DOHH2 (cell line): ENCODE results near the gene LRIG2.

Source experiments
- H3F3A ChIP-seq: fragments of 200-600 bp; sonication (generic), shearing (Covaris generic); 2 replicates; pipeline ENCODE4 v1.6.0; 2016; ENCODE audit warnings: antibody characterized with exemption, mild to moderate bottlenecking; ENCODE audit not compliant: control insufficient read depth, insufficient read depth
- H3K27ac ChIP-seq: fragments of 200-600 bp; sonication (generic); 2 replicates; pipeline ENCODE4 v1.5.1; 2014; ENCODE audit warnings: low read depth, mild to moderate bottlenecking, low read length, moderate library complexity
- H3K27me3 ChIP-seq: fragments of 200-600 bp; sonication (generic); 2 replicates; pipeline ENCODE4 v1.6.1; 2014; ENCODE audit warnings: mild to moderate bottlenecking, low read length, mixed read lengths; ENCODE audit not compliant: control insufficient read depth
- H3K36me3 ChIP-seq: fragments of 200-600 bp; sonication (generic); 2 replicates; pipeline ENCODE4 v1.6.1; 2014; ENCODE audit warnings: mild to moderate bottlenecking, low read length, moderate library complexity, mixed read lengths; ENCODE audit not compliant: control insufficient read depth
- H3K4me1 ChIP-seq: fragments of 200-600 bp; sonication (generic); 2 replicates; pipeline ENCODE4 v1.6.1; 2014; ENCODE audit warnings: mild to moderate bottlenecking, low read length, mixed read lengths; ENCODE audit not compliant: control insufficient read depth
- H3K4me2 ChIP-seq: fragments of 200-600 bp; sonication (generic); 2 replicates; pipeline ENCODE4 v1.6.0; 2014; ENCODE audit warnings: mild to moderate bottlenecking, low read length, moderate library complexity
- H3K4me3 ChIP-seq: fragments of 200-600 bp; sonication (generic); 2 replicates; pipeline ENCODE4 v1.5.1; 2014; ENCODE audit warnings: mild to moderate bottlenecking, low read length, mixed read lengths
- H3K79me2 ChIP-seq: fragments of 200-600 bp; sonication (generic); 2 replicates; pipeline ENCODE4 v1.6.1; 2014; ENCODE audit warnings: mild to moderate bottlenecking, low read length, mixed read lengths; ENCODE audit not compliant: control insufficient read depth
- H3K9me2 ChIP-seq: fragments of 200-600 bp; sonication (generic); replicated peaks from 2 replicates; pipeline ENCODE4 v1.6.1; 2014; ENCODE audit warnings: mild to moderate bottlenecking, low read length, mixed read lengths; ENCODE audit not compliant: control insufficient read depth
- H3K9me3 ChIP-seq: fragments of 200-600 bp; sonication (generic); 2 replicates; pipeline ENCODE4 v1.6.1; 2014; ENCODE audit warnings: antibody characterized with exemption, low read length, mixed read lengths; ENCODE audit not compliant: control insufficient read depth, insufficient read depth
- H4K20me1 ChIP-seq: fragments of 200-600 bp; sonication (generic); 2 replicates; pipeline ENCODE4 v1.6.0; 2014; ENCODE audit warnings: low read depth, mild to moderate bottlenecking, antibody characterized with exemption, low read length, moderate library complexity; ENCODE audit not compliant: control insufficient read depth, insufficient read depth
- CTCF ChIP-seq: fragments of 200-600 bp; sonication (generic); IDR thresholded peaks from one replicate; pipeline ENCODE4 v1.5.1; 2014; ENCODE audit warnings: antibody characterized with exemption, mild to moderate bottlenecking, low read depth, low read length; ENCODE audit not compliant: poor library complexity, severe bottlenecking
- EZH2phosphoT487 ChIP-seq: fragments of 200-600 bp; sonication (generic); IDR thresholded peaks from 2 replicates; pipeline ENCODE4 v1.6.1; 2017; ENCODE audit warnings: borderline replicate concordance, mild to moderate bottlenecking, antibody characterized with exemption, low read length, moderate library complexity, mixed read lengths

The LRIG2 gene

GRCh38 chr1:113124366-113124765 lies 51.4 kb downstream of the LRIG2 start:
- Histone ChIP-seq H3K9me3 (no peaks in the 10 kb centered on the region), H3K9me2 (no peaks in the 10 kb centered on the region), H3F3A (no peaks in the 10 kb centered on the region), H3K4me1 (no peaks in the 10 kb centered on the region), H3K4me3 (no peak overlapping the region), H3K27me3 (no peaks in the 10 kb centered on the region), H3K36me3 (peaks cover 51% of the 10 kb centered on the region), H4K20me1 (no peaks in the 10 kb centered on the region), H3K79me2 (no peaks in the 10 kb centered on the region), H3K27ac (no peak overlapping the region), H3K4me2 (no peak overlapping the region)
- TF ChIP-seq CTCF (no peak), EZH2phosphoT487 (no peak)

- TF ChIP-seq EZH2phosphoT487 (no peak), CTCF (no peak)
- Histone ChIP-seq H3K27me3 (no peaks in the 10 kb centered on the region), H3K9me2 (no peaks in the 10 kb centered on the region), H3K79me2 (no peaks in the 10 kb centered on the region), H3K36me3 (peaks cover 46% of the 10 kb centered on the region), H3K4me1 (no peaks in the 10 kb centered on the region), H3K9me3 (no peaks in the 10 kb centered on the region), H3K4me2 (no peak overlapping the region), H3K27ac (no peak overlapping the region), H3K4me3 (no peak overlapping the region), H3F3A (no peaks in the 10 kb centered on the region), H4K20me1 (no peaks in the 10 kb centered on the region)
Observed at GRCh38 chr1:113125517-113125916, 52.5 kb downstream of the LRIG2 start.

GRCh38 chr1:113126207-113126606 lies 53.2 kb downstream of the LRIG2 start:
- Histone ChIP-seq H3K27ac (no peak overlapping the region), H3K79me2 (no peaks in the 10 kb centered on the region), H4K20me1 (no peaks in the 10 kb centered on the region), H3K4me3 (no peak overlapping the region), H3K9me2 (no peaks in the 10 kb centered on the region), H3K4me2 (no peak overlapping the region), H3K9me3 (no peaks in the 10 kb centered on the region), H3K27me3 (no peaks in the 10 kb centered on the region), H3K4me1 (no peaks in the 10 kb centered on the region), H3K36me3 (peaks cover 45% of the 10 kb centered on the region), H3F3A (no peaks in the 10 kb centered on the region)
- TF ChIP-seq EZH2phosphoT487 (no peak), CTCF (no peak)

GRCh38 chr1:113128116-113128515 lies 55.1 kb downstream of the LRIG2 start:
- Histone ChIP-seq H3K36me3 (peaks cover 31% of the 10 kb centered on the region), H3K27me3 (no peaks in the 10 kb centered on the region), H3K79me2 (no peaks in the 10 kb centered on the region), H3K4me2 (no peak overlapping the region), H3K4me1 (no peaks in the 10 kb centered on the region), H3K9me2 (no peaks in the 10 kb centered on the region), H3K9me3 (no peaks in the 10 kb centered on the region), H3K4me3 (no peak overlapping the region), H4K20me1 (no peaks in the 10 kb centered on the region), H3K27ac (no peak overlapping the region), H3F3A (no peaks in the 10 kb centered on the region)
- TF ChIP-seq EZH2phosphoT487 = no peak
- TF ChIP-seq CTCF = no peak
